Measurements from ENCODE around the gene LTB.

DNA sequence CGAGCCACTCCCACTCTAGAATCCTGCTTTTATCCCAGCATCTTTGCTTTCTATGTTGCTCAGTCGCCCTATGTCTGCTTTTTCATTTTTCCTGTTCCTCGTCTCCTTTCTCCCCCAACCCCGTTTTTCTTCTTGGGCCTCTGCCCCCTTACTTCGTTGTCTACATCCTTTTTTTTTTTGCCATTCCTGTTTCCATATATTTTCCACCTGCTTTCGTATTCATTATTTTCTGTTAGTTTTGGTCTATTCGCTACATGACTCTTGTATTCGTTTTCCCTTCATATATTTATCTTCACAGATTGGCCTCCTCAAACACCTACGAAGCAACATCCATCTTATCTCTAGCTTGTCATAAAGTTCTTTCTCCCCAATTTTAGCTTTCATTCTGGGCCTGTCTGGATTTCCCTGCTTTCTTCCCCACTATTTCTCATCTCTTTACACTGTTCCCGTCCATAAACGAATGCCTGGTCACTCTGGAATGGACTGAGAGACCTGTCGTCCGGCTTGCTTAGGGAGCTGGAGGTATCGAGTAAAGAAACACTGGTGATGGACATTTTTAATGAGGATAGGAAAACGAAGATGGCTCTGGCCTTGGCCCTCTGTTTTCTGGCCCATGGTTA lies 39.2 kb upstream of the LTB start:
- TF ChIP-seq, protein P1, sequence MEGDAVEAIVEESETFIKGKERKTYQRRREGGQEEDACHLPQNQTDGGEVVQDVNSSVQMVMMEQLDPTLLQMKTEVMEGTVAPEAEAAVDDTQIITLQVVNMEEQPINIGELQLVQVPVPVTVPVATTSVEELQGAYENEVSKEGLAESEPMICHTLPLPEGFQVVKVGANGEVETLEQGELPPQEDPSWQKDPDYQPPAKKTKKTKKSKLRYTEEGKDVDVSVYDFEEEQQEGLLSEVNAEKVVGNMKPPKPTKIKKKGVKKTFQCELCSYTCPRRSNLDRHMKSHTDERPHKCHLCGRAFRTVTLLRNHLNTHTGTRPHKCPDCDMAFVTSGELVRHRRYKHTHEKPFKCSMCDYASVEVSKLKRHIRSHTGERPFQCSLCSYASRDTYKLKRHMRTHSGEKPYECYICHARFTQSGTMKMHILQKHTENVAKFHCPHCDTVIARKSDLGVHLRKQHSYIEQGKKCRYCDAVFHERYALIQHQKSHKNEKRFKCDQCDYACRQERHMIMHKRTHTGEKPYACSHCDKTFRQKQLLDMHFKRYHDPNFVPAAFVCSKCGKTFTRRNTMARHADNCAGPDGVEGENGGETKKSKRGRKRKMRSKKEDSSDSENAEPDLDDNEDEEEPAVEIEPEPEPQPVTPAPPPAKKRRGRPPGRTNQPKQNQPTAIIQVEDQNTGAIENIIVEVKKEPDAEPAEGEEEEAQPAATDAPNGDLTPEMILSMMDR (conservative IDR thresholded peaks at IDR 0.05; ENCODE audit: low read depth, low read length), result no peak
- no peak for TF ChIP-seq EZH2 (IDR thresholded peaks at IDR 0.05; ENCODE audit: borderline replicate concordance, low read depth, low read length, poor library complexity, severe bottlenecking)

Measured in A673 (cell line).